ENCODE measurements around the gene SLC30A4.
A peak's percentile ranks its signal among the peaks of the same experiment; 100 is the strongest.

The SLC30A4 gene

DNA sequence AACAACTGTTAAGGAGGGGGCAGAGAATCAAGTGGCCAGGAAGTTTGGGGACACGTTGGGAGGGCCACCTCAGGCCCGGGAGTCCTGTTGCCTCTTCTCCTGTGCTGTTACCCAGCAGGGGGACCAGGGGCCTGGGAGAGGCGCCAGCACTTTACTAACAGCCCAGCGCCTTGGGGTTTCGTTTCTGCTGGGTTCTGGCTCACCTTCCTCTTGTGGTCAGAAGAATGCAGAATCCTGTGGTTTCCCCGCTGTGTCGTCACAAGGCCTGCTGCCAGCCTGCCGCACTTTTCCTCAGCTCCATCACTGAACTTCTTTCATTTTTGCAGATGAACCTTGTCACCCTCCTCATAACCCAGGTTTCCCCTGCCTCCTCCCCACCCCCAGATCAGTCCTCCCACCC, 67.7 kb downstream of the SLC30A4 start:
- peak in 29 of 51 donors; percentile 2 to 61 (median 23) for DNase-seq

DNA sequence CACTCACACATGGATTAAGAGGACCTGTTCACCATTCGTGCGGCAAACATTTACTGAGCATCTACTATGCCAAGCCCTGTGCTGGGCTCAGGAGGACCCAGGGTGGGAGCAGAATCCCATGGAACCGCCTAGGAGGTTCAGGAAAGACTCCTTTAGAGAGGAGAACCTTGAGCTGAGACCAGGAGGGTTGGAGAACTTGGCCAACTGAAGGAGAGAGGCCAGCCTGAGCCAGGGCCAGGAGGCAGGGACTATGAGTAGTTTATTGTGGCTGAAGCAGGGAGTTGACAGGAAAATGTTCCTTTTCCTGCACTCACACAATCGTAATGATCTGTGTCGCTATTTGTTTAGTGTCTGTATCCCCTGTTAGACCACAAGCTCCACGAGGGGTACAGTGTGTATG, 71.3 kb downstream of the SLC30A4 start:
- DNase-seq, result no peak

DNA sequence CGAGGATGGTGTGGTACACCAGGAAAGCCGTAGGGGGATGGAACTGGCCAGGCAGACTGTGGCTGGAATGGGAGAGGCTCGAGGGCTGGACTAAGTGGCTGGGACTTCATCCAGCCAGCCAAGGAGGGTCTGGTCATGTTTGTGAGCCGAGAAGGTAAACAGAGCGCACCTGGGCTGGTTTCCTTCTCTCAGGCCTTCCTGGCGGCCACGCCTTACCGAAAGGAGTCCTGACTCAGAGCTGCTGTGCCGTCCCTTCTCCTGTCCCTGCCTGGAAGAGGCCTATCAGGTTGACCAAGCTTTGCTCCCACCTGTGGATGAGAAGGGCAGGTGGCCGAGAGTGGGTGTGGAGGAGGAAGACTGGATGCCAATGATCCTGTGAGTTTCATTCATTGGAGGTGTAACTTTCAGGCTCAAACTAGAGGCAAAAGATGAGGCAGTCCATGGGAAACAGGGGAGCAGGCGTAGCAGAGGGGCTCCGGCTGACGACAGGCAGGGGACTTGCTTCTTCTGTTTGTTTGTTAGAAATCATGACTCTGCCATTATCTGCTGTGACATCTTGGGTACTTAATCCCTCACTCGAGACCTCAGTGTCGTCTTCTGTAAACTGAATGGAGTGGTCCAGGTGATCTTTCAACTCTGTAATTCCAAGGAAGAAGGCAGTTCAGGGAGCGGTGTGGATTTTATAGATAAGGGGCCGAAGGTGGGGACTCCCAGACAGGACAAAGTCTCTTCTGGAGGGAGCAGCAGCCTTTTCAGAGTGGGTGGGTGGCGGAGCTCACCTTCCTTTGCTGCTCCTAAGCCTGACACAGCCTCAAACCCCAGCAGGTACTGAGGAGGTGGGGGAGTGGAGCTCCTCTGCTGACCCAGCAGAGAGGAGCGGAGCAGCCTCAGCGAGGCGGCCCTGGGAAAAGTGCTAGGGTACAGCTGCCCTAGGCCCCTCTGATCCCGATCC, 72.4 kb downstream of the SLC30A4 start:
- no peak for DNase-seq

DNA sequence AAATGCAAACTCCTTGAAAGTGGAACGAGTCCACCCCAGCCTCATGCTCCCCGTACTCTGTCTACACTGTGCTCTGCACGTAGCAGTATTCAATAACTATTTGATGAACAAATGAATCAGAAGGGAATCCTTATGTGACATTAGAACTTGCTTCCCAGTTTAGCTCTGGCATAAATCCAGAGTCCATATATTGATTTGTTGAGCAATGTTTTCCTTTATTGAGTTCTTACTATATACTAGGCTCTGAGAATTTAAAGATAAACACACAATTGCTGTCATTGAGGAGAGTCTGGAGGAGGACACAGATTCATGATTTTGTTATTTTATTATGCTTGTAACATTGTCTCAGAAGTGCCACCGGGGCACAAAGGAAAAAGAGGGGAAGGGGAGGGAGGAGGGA, 73.2 kb downstream of the SLC30A4 start:
- DNase-seq, result no peak

DNA sequence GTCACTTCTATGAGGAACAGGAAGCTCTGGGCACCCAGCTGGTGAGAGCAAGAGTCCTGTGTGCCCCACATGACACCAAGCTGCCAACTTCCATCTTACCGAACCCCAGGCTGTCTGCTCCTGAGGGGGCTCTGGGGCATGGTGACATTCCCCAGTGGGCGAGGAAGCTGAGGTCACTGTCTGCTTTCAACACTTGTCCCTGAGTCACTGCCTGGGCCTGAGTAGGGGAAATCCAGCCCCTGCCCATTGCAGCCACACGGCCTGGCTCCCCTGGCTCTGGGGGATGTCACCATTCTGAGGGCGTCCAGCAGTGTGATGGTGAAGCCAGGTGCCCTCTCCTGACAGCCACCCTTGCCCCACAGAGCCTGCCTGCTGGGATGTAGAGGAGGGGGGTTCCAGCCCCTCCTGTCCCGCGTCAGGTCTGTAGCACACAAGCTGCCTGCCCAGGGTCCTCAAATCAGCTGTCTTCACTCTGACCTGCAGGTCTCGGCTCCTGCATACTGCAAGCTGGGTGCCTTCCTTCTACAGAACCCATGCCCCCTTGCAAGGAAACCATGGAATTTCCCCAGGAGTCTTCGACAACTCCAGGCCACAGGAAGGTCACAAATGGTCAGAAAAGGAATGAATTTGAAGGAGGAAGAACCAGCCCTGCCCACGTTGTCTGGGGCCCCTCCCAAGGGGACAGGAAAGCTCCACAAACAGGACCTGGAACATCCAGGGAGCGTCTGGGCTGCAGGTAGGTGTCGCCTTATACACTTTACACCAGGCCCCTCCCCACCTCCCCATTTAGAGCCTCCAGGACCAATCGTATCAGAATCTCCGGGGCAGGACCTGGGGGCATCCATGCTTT, 74.3 kb downstream of the SLC30A4 start:
- DNase-seq, result peak in 3 of 51 donors; percentile 3 to 51 (median 21)

DNA sequence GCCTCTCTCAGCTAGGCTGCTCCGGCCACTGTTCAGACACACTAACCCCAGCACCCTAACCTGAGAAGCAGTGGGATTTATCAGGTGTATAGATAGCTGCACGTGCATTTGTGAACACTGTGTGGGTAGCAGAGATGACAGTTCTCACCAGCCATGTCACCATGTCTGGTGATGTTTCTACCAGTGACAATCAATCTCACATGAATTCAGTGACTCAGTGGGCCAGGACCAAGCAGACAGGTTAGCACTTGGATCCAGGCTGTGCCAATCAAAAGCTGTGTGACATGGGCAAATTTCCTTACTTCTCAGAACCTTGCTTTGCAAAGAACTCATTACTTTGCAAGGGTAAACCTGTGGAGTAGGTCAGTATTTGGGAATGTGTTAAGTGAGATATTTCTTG, 78.9 kb downstream of the SLC30A4 start:
- DNase-seq, result no peak

DNA sequence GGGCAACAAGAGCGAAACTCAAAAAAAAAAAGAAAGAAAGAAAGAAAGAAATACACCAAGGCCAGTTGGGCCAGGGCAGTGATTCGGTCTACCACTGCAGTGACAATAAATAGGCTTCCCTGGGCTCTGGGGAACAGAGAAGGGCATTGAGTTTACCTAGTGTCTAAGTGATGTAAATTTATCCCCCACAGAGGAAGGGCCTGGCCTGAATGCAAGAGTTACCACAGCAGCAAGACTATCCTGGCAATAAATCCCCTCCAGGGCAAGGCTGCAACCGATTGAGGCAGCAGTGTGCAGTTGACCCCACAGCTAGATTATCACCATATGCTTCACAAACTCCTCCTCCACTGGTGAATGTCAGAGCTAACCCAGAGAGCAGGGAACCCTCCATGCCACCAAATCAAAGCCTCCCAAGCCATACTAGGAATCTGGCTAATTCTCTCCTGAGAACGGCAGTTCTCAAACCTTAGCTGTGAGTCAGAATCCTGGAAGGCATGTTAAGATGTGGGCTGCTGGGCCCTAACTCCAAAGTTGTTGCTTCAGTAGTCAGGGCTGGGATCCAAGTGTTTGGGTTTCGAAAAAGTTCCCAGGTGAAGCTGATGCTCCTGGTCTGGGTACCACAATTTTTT, 79.9 kb downstream of the SLC30A4 start:
- DNase-seq, result no peak

DNA sequence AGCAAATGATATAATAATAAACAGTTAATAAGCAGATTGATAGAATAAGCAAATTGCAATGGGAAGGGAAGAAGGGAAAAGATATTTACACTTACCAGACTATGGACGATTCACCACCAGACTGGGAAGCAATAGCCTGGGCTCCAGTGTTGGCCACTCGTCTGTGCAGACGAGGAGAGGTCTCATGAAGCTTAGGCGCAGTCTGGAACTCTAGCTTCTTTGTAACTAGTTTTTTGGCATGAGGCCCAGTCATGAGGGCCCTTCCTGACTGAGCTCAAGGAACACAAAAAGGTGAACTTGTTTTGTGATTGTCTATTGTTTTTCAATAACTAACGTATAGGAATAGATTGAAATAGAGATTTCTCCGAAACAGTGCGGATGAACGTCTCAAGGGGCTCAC, 80.9 kb downstream of the SLC30A4 start:
- DNase-seq, result no peak

DNA sequence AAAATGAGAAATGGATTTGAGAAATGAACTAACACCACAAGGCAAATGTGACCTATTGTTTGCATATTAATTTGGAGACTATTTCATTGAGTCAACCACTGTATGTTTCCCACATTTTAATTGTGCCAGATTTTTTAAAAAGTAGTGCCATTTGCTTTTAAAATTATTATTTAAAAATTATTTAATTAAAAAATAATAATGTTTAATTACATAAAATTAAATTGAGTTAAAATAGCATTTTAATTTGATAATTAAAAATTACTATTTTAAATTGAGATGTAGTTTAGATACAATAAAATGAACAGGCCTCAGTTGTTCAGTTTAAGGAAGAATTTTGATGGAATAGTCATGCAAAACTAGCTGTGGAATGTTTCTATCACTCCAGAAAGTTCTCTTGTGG, 81.5 kb downstream of the SLC30A4 start:
- DNase-seq, result no peak

DNA sequence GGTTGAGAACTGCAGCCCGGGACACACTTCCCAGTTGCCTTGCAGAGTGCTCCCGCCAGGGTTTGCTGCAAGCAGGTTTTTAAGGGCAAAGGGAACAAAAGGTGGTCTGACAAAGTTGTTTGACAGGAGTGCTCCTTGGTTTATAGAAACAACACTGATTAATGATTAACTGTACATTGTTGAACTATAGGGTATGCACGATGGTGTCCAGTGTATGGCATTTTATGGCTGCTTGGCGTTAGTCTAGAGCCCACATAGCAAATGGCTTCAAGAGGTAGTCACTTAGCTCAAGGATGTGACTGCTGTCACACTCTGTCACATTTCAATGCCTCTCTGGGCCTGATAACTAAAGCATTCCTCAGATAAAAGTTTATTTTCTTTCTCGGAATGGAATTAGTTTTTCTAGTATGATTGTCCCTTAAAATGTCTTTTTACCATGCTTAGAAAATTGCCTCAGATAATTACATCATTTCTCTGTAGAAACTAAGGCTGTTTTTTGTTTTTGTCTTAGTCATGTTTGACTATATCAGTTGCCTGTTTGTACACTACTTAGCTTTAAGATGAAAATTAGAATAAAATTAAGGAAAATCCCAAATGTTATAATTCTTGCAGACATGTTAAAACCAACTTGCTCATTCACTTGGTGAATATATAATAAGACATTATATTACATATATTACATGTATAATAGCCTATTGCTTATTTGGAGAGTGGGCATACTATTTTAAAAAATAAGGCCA, 82.9 kb downstream of the SLC30A4 start:
- no peak for DNase-seq

DNA sequence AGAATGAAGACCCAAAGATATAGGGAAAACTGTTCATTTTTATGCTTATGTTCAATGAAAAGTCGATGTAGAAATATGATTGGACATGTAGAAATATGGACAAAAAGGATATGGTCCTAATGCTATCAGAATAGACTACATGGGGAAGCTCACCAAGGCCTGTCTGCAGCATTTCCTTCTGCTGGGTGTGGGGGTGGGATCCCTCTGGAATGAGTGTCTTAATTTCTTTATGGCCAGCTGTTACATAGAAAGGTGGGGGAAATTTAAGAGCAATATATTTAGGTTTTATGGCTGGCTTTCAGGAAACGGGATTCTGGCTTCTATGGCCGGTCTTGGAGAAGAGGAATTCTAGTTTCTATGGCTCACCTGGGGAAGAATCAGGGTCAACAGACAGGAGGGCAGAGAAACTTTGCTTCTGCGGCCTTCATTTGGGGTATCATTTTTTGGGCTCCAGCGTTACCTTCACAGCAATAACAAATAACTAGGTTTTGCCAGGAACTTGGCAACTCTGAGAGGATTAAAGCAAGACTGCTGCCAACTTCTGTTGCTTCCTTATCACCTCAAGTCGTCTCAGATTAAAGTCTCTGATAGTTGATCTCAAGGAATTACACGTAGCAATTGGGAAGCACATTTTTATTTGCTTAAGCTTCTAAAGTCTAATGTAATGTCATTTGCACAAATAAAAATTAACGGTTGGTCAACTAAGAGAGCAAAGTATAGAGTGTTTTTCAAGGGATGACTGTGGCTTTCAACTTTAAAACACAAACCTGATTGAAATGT, 87.2 kb downstream of the SLC30A4 start:
- DNase-seq, result no peak

DNA sequence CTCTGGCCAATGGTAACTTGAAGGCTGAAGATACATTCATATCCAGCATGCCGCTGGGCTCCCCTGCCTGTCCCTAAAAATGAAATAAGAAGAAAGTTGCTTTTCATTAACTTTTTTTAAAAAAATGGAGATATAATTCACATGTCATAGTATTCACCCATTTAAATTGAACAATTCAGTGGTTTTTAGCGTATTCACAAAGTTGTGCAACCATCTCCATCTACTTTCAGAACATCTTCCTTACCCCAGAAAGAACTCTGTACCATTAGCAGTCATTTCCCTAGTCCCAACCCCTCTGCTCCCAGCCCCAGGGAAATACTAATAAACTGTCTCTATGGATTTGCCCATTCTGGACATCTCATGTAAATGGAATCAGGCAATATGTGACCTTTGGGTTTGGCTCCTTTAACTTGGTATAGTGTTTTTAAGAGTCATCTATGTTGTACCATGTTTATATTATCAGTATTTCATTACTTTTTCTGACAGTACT, 88.4 kb downstream of the SLC30A4 start:
- DNase-seq, result no peak

DNA sequence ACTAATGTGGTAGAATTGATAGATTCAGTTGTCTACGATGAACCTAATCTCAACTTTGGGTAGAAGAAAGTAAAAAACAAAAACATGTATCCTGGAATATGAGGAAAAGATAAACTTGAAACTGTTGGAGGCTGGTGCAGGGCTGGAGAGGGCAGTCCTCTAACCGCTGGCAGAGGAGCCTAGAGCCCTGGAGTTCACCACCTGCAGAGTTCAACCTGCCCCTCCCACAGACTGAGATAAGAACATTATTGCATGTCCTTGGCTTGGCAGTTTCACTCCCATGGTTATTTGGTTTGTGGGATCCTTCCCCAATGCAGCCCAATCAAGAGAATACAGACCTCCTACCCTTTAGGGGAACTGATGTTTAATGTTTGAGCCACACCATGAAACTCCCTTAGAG, 91.0 kb downstream of the SLC30A4 start:
- DNase-seq, result no peak

DNA sequence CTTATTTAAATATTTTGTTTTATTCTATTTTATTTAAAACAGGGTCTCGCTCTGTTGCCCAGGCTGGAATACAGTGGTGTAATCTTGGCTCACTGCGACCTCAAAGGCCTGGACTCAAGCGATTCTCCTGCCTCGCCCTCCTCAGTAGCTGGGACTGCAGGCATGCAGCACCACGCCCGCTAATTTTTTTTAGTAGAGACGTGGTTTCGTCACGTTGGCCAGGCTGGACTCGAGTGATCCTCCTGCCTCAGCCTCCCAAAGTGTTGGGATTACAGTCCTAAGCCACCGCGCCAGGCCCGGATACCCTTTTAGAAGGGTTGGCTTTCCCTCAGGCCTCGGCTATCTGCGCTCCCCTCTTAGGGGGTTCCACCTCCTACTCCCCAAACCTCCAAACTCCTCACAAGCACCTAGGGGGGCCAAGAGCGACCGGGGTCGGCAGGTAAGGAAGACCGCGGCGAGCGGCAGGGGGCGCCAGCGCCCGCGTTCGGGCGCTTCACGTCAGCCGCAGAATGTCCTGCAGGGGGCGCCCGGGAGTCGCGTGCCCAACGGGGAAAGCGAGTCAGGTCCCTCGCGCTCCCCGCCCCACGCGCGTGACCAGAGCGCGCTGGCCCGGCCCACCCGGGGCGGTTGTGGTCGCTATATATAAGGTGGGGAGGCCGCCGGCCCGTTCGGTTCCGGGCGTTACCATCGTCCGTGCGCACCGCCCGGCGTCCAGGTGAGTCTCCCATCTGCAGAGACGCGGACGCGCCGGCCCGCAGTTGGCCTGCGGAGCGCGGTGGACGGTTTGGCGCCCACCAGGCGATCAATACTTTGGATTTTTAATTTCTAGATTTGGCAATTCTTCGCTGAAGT, 92.4 kb downstream of the SLC30A4 start:
- peak in 39 of 51 donors; percentile 4 to 72 (median 23) for DNase-seq
